C4-2B (cell line): Measurements from ENCODE around the gene HAUS3.

ENCODE experiments used
- H3K27ac ChIP-seq: fragments of 450-650 bp; 2 replicates; pipeline ENCODE4 v1.5.1; 2017
- CTCF ChIP-seq: fragments of 450-650 bp; conservative IDR thresholded peaks from 2 replicates; pipeline ENCODE4 v1.5.1; 2017; ENCODE audit warnings: mild to moderate bottlenecking
- ZFX ChIP-seq: fragments of 450-650 bp; IDR thresholded peaks from 2 replicates; pipeline ENCODE4 v1.6.1; 2017

The HAUS3 gene

GRCh38 chr4:2241410-2242353 lies at the start of gene HAUS3, which contains the start of gene POLN:
Gene HAUS3, minus strand, starts transcription at chr4:2242121. Its CDS starts 1,175 bp downstream, at chr4:2240946.
Gene POLN, minus strand, starts transcription at chr4:2242121. Its CDS starts 12,890 bp downstream, at chr4:2229231.
- peak within 1 kb of the TSS; percentile 94 for H3K27ac ChIP-seq
- TF ChIP-seq ZFX (peak; percentile 85), CTCF (no peak; the same call in 1 of the 2 replicates)

GRCh38 chr4:2290974-2291704 lies 49.2 kb upstream of the HAUS3 start:
- no peak for TF ChIP-seq ZFX
- no peak for TF ChIP-seq CTCF
- no peak overlapping the region for H3K27ac ChIP-seq

GRCh38 chr4:2290488-2290887 lies 48.6 kb upstream of the HAUS3 start:
- no peak overlapping the region for H3K27ac ChIP-seq
- TF ChIP-seq ZFX, result no peak
- no peak for TF ChIP-seq CTCF

GRCh38 chr4:2289955-2290333 lies 48.0 kb upstream of the HAUS3 start:
- TF ChIP-seq CTCF, result no peak
- TF ChIP-seq ZFX, result no peak
- H3K27ac ChIP-seq, result no peak overlapping the region

- H3K27ac ChIP-seq, result no peak overlapping the region
Observed at GRCh38 chr4:2289311-2289954, 47.5 kb upstream of the HAUS3 start.

GRCh38 chr4:2288051-2288541 lies 46.2 kb upstream of the HAUS3 start:
- TF ChIP-seq ZFX, result no peak
- TF ChIP-seq CTCF, result no peak
- no peak overlapping the region for H3K27ac ChIP-seq

More at GRCh38 chr4:2289311-2289954, 47.5 kb upstream of the HAUS3 start:
- TF ChIP-seq CTCF (no peak), ZFX (no peak)
